Measurements from ENCODE around the gene TXLNA.
A peak's percentile ranks its signal among the peaks of the same experiment; 100 is the strongest.

Gene TXLNA

DNA sequence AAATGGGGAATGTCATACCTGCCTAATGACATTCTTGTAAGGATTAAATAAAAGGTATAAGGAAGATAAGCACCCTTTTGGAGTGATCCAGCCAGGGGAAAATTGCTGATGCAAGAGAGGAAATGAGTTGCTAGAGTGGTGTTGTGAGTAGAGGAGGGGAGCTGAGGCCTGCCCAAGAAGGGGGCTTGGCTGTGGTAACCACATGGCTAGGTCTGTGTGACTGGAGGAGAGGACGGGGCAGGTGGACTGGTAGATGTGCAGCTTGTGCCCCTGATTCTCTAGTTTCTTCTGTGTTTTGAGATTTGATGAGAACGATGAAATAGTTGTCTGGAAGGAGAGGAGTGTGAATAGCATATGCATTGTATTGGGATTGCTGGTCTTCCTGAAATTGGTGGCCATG is 6.6 kb downstream of the TXLNA start:
- no peak for DNase-seq

DNA sequence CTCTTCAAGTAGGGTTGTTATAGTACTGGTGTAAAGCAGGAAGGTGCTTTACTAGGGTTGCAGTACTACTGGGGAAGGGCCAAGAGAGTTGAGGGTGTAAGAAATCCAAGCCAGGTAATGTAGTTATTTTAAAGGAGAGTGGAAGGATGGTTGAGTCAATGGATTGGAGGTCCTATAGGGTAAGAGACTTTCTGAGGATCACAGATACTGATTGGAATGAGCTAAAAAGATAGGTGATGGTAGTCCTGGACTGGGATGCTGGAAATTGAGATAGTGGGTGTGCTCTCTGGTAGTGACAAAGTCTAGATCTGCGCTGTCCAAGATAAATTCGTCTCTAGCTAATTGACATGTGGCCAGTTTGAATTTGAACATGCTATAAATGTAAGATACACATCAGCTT is 7.0 kb downstream of the TXLNA start:
- no peak for DNase-seq

DNA sequence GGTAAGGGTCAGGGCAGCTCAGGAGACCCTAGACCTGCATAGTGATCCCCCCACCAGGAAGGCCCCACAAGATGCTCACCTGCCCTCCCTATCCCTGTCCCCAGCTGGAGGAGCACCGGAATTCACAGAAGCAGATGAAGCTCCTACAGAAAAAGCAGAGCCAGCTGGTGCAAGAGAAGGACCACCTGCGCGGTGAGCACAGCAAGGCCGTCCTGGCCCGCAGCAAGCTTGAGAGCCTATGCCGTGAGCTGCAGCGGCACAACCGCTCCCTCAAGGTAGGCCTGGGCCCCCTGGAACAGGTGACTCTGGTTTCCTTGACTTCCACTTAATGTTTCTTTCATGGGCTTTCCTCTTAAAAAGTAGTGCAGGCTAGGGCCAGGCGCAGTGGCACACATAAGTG is 8.4 kb downstream of the TXLNA start:
- DNase-seq, result no peak

DNA sequence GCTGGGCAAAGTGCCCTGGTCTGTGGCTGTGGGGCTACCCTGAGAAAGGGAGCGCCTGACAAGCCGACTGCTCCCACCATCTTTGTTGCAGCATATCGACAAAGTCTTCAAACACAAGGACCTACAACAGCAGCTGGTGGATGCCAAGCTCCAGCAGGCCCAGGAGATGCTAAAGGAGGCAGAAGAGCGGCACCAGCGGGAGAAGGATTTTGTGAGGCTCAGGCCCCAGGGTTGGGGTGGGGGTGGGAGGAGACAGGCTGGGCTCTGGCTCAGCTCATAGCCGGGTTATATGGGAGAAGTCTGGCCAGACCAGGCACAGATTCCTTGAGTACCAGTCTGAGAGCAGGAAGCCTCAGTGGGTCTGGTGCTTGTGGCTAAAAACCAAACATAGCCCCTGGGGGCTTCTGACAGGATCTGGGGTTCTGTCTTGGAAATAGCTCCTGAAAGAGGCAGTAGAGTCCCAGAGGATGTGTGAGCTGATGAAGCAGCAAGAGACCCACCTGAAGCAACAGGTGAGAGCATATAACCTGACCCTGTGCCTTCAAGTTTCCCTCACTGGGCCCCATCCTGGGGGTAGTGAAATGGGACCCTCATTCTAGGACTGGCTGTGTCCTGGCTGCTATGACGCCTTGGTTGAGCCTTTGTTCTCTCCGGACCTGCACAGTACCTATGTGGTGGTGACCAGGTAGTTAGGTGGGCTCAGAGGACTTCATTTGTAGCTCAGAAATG is 12.9 kb downstream of the TXLNA start:
- DNase-seq, result no peak

DNA sequence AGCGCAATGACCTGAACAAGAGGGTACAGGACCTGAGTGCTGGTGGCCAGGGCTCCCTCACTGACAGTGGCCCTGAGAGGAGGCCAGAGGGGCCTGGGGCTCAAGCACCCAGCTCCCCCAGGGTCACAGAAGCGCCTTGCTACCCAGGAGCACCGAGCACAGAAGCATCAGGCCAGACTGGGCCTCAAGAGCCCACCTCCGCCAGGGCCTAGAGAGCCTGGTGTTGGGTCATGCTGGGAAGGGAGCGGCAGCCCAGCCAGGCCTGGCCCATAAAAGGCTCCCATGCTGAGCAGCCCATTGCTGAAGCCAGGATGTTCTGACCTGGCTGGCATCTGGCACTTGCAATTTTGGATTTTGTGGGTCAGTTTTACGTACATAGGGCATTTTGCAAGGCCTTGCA is 15.5 kb downstream of the TXLNA start:
- DNase-seq, result no peak

DNA sequence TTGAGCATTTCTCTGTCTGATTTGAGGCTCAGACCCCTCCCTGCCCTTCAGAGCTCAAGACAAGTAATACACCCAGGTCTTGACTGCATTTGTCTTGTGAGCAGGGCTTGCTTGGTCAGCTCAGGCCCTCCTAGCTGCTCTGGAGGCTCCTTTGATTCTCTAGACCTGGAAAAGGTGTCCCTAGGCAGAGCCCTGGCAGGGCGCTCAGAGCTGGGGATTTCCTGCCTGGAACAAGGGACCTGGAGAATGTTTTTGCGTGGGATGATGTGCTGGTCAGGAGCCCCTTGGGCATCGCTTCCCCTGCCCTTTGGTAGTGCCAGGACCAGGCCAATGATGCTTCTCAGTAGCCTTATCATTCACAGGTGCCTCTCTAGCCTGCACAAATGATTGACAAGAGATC is 16.1 kb downstream of the TXLNA start:
- DNase-seq, result no peak

DNA sequence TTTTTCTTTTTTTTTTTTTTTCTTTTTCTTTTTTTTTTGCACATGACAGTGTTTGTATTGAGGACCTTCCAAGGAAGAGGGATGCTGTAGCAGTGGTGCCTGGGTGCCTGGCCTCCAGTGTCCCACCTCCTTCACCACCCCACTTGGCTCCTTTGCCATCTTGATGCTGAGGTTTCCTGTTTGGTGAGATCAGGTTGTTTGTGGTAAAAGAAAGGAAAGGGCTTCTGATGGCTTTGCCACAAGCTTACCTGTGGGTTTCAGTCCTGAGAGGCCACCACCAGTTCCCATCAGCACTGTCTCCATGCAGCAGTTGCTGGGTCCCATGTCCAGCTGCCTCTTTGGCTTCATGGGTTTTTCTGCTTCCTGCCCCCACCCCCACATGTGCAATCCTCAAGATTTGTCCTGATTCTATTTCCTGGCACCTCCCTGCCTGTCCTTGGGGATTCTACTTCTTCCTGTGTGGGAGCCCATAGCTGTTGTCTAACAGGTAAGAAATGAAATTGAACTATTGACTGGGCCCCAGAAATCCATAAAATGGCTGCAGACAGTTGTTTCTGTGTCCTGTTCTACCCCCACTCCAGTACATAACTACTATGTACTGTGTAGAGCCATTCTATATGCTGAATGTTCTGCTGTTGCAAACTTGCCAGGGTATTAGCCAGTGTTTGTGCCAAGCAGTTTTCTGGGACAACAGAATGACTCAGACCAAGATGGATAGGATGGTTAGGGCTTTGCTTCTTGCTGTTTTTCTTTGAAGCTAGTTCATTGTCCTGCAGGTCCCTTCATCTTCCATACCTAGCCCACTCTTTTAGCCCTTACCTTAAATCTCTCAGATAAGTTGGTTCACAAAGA is 16.7 kb downstream of the TXLNA start:
- DNase-seq, result no peak

DNA sequence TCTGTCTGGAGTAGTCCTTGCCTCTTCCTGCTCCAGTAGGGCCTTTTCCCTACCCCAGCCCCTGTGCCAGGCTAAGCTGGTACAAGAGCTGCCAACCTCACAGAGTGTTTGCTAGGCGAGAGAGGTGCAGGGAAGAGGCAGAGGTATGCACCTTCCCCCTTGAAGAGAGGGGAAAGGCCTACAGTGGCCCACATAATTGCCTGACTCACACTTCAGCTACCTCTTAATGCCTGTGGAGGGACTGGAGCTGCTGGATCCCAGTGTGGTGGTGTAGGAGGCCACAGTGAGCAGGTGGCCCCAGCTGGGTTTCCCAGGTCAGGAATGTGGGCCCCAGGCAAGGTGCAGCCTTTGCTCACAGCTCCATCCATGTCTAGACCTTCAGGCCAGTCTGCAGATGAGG is 17.6 kb downstream of the TXLNA start:
- no peak for DNase-seq

DNA sequence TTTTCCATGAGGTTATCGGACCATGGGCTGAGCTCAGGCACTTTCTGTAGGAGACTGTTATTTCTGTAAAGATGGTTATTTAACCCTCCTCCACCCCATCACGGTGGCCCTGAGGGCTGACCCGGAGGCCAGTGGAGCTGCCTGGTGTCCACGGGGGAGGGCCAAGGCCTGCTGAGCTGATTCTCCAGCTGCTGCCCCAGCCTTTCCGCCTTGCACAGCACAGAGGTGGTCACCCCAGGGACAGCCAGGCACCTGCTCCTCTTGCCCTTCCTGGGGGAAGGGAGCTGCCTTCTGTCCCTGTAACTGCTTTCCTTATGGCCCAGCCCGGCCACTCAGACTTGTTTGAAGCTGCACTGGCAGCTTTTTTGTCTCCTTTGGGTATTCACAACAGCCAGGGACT is 18.4 kb downstream of the TXLNA start:
- DNase-seq, result no peak

DNA sequence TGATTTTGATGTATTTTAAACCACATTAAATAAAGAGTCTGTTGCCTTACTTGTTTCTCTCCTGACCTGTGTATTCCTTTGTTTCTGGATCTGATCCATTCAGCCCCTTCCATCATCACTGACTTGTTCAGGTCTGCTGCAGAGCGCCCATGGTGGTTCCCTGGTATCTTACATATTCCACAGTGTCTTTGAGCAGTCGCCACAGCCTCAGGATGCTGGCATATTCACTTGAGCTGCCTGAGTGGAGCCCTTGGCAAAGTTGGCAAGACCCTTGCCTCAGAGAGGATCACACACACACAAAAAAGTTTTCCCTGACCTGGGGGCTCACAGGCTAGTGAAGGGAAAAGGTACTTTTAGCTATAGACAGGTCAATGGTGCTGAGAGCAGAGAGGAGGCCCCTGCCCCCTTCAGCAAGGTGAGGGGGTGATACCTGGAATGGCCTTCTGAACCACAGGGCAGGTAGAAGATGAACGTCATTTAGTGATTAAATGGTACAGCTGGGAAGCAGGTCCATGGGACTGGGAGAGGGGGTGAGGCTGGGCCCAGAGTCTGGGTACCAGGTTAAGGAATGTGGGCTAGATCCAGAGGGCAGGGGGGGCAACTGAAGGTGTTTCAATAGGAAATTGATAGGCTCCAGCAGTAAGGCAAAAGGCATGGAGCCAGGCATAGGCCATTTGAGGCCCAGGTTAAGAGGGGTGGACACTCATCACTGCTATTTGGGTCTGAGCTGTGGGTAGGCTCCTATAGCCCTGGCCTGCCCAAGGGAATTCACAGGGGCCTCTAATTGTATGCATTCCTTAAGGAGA is 19.0 kb downstream of the TXLNA start:
- no peak for DNase-seq

DNA sequence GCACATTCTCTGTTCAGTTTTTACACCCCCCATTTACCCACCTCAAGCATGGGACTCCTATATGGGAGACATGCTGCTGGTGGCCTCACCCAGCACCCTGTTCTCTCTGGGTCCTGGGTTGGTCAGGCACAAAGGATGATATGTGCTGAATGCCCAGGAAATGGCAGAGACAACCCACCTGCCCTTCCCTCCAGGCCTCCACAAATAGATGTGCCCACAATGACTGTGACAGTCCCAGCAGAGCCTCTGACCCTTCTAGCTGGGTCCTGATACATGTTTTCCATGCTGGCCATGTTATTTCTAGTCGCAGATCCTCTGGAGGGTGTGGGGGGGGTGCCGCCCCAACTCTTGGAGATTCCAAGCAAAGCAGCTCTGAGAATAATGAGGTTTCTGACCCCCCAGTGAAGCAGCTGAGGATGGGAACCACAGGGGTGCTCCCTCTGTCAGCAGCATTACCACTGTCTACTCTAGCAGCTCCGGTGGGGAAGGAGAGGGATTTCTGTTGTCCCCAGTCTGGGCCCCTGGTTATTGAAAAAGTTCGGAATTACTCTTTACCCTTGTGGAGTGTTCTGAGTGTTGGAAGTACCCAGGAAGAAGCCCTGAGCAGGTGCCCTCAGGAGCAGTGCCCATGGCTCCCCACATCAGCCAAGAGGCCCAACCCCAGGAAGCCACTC is 19.7 kb downstream of the TXLNA start:
- no peak for DNase-seq

DNA sequence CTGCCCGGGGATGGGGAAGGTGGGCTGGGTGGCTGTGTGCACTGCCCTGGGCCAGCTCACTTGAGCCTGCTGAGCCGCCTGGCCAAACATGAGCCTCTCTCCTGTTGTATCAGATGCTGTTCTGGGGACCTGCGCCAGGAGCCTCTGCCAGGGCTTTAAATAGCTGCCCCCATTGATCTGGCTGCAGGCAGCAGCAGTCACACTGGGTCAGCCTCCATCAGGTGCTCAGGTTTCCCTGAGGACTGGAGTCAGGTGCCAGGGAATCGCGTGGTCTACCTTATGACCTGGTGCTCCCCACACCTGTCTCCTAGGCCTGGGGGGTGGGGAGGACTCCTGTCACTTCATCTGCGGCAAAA is 20.2 kb downstream of the TXLNA start:
- peak; percentile 49 for DNase-seq

DNA sequence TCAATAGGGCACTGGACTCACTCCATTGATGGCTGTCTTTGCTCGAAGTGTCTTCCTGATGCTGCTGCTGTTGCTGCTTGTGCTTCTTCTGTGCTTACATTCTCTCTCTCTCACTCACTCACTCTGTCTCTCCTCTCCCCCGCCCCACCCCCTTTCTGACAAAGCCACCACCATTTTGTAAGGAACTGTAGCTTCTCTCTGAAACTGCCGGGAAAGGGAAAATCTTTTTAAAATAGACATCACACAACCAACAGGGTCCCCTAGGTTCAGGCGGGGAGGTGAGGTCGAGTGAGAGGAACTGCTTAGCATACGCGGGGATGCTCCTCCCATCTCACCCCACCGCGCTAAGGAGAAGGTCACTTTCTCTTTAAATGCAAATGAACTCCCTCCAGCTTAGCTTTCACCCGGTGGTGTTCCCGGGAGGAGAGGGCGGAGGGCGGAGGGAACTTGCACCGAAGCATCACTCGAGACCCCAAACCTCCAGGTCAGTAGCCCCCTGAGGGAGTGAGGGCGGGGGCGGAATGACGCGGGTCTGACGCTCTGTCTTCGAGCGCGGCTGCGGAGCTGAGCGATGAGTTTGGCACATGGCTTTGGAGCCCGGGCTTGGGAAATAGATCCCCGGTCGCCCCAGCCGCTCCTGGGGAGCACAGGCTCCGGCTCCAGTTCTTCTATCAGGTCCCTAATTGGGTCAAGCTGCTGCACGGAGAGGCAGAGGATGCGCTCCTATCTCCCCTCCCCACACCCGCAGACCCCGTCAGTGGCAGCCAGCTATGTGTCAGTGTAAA is 20.9 kb downstream of the TXLNA start, which contains the start of gene CCDC28B:
CCDC28B (plus strand) TSS at position 370 of the 785 bp plus-strand sequence. CDS start 1,341 bp downstream, outside the sequence.
- DNase-seq, result peak; percentile 68

DNA sequence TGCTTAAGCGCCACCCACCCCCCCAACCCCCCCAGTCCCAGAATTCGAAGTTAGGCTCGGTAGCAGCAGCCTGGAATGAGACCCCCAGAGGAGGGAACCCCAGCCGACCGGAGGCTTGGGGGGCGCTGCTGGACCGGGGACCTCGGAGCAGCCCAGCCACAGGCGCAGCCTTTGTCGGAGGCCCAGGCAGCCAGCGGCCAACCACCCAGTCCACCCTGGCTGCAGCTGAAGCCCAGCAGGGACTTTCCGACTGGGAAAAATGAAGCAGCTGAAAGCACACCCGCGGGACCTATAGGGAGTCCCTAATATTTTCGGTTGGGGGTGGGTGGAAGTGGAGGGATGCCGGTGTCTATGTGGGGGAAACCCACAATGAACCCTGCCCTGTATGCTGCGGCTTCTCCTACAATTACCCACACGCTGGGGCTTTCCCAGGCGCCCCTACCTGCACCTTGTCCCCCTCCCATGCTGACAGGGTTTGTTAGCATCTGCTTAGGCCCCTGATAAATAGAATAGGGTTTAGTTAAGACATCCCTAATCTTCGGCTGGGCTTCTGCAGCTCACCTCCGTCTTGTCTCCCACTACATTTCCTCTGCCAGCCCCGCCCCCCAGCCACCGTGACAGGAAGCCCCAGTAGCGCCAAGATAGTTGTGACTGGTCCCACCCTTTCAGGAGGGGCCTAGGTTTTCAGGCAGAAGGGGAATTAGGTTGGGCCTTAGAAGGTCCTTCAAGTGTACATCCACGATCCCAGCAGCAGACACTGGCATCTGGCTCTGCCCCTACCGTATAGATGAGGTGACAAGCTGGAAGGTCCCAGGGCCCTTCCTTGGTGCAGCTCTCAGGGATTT is 21.8 kb downstream of the TXLNA start:
- peak; percentile 34 for DNase-seq

DNA sequence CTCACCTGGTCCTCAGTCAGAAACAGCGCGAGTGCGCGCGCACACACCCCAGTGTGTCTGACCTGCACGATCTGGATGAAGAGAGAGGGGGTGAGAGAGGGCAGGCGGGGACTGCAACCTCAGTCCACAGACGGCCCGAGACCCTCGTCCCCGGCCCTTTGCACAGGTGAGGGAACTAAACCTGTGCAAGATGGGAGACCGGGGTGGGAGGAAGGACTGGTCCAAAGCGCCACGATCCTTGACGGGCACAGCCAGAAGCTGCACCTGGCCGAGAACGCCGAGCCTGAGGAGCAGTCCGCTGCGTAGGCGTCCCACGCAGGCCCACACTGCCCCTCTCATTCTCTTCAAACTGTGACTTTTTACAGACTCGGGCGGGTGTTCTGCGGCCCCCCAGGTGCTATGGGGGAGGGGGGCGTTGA is 25.5 kb downstream of the TXLNA start:
- no peak for DNase-seq

DNA sequence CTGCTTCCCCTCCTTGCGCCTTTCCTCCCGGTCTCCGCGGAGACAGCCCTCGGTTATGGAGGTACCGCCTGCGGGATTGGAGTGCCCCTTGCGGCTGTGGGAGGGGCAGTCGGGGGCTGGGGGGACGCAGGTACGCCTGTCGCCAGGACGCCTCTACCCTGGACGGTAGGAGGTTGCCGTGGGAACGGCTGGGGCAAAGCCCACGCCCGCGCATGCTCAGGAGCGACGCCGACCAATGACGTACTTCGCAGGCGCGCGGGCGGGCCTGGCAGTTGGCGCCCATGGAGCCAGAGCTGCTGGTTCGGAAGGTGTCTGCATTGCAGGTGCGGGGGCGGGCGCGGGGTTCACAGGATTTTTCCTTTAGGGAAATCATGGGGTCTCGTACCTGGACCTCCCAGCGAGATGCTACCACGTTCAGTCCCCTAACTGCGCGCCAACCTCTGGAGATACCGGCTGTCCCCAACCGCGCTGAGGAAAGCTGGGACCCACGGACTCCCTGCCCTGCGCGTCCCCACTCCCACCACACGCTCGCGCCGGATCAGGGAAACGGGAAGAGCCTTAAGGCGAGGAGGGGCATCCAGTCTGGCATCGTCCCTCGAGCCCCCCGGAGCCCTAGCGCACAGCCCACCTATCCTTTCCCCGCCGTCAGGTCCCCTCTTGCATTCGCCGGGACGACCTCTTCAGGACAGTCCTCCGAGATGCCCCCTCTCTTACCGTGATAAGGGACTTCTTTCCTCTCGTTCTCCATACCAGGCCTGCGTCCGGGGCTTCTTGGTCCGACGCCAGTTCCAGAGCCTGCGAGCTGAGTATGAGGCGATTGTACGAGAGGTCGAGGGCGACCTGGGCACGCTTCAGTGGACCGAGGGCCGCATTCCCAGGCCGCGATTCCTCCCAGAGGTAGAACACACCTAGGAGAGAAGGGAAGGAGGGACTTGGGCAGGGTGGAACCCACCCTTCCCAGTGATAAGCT is 26.2 kb downstream of the TXLNA start, which contains the start of gene IQCC:
IQCC (plus strand) TSS at position 271 of the 970 bp plus-strand sequence; CDS start at position 282, 11 bp downstream.
- DNase-seq, result peak; percentile 93

DNA sequence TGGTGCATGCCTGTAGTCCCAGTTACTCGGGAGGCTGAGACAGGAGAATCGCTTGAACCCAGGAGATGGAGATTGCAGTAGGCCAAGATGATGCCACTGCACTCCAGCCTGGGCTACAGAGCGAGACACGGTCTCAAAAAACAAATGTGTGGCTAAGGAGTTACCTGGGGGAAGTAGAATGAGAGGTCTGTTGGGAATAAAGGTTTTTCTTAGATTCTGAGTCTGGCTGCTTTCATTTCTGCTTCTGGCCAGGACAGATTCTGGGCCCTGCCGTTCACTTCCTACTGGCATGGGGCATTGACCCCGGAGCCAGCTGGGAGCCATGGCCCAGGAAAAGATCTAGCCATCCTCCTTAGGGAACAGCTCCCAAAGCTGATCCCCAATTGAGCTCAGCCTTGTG is 29.0 kb downstream of the TXLNA start:
- DNase-seq, result peak; percentile 25

DNA sequence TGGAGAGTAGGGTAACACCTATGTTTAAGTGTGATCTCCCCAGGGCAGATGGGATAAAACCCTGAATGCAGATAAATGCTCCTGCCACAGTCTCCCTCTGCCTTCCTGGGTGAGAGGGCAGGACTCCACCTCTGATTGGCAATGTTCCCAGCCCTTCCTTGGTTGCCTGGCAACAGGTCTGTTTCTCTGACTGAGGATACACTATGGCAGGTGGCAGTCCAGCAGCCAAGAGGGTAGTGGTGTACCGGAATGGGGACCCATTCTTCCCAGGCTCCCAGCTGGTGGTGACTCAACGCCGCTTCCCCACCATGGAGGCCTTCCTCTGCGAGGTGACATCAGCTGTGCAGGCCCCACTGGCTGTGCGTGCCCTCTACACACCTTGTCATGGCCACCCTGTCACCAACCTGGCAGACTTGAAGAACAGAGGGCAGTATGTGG is 29.4 kb downstream of the TXLNA start, which contains the start of gene DCDC2B:
DCDC2B (plus strand) TSS at position 199 of the 438 bp plus-strand sequence; CDS start at position 204, 5 bp downstream.
- peak; percentile 97 for DNase-seq
